ENCODE results near the gene NRXN3. TPM values are rescaled to one million over a fixed set of nuclear protein-coding genes. Genes with fewer than 3 reads are reported as not detected.

The NRXN3 gene
- polyA plus RNA-seq, 1 of the 3 experiments (the other 2 are of a cell fraction): 1.6 TPM

GRCh38 chr14:78885884-78886283 is 715.7 kb downstream of the NRXN3 start (continued):
- no peak for TF ChIP-seq SMC3 (IDR thresholded peaks at IDR 0.05; ENCODE audit: low read depth, low read length)
- TF ChIP-seq FOXM1 (IDR thresholded peaks at IDR 0.05; ENCODE audit: low read depth): no peak
- TF ChIP-seq RXRA (IDR thresholded peaks at IDR 0.05; ENCODE audit: borderline replicate concordance, low read depth): no peak
- TF ChIP-seq, protein P1, sequence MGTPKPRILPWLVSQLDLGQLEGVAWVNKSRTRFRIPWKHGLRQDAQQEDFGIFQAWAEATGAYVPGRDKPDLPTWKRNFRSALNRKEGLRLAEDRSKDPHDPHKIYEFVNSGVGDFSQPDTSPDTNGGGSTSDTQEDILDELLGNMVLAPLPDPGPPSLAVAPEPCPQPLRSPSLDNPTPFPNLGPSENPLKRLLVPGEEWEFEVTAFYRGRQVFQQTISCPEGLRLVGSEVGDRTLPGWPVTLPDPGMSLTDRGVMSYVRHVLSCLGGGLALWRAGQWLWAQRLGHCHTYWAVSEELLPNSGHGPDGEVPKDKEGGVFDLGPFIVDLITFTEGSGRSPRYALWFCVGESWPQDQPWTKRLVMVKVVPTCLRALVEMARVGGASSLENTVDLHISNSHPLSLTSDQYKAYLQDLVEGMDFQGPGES (IDR thresholded peaks at IDR 0.05; ENCODE audit: low read depth, low read length): no peak

DNA sequence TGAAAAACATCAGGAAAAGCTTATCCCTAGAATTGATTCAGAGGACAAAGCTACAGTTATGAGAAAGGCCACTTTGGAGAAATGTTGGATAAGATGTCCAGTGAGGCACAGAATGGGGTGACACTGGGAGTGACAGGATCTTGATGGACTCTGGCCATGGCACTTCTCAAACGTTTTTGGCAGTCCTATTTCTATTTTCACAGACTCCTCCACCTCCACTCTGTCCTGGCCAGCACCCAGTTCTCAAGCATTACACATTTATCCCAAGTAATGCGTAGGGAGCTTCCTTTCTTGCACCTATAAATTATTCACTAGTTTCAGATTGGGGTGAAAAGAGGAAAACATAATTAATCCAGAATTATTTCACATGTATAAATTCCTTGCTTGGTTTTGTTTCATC is 727.3 kb downstream of the NRXN3 start:
- H2AFZ ChIP-seq (ENCODE audit: low read depth): no peak overlapping the region
- H3K27me3 ChIP-seq (ENCODE audit: insufficient read depth): no peaks in the 10 kb centered on the region; the same call in 1 of the 2 replicates
- no peaks in the 10 kb centered on the region for H3K4me1 ChIP-seq (ENCODE audit: control insufficient read depth in 1 of 2, insufficient read depth in 2 of 2, low read depth in 1 of 2, low read length in 1 of 2)
- CTCF ChIA-PET: no interaction called here
- no peaks in the 10 kb centered on the region for H3K36me3 ChIP-seq (replicated peaks in 1 of 2; ENCODE audit: control insufficient read depth in 1 of 2, insufficient read depth in 2 of 2, low read length in 1 of 2)
- no peaks in the 10 kb centered on the region for H4K20me1 ChIP-seq (ENCODE audit: insufficient read depth)
- no peaks in the 10 kb centered on the region for H3F3A ChIP-seq (replicated peaks; ENCODE audit: insufficient read depth)
- POLR2A ChIA-PET: no interaction called here
- TF ChIP-seq RXRA (IDR thresholded peaks at IDR 0.05; ENCODE audit: borderline replicate concordance, low read depth) (no peak), RFX5 (IDR thresholded peaks at IDR 0.05; ENCODE audit: low read length) (no peak), GATA2 (CRISPR knock-in tag; IDR thresholded peaks at IDR 0.05) (no peak), TCF12 (IDR thresholded peaks at IDR 0.05) (no peak), FOSL2 (IDR thresholded peaks at IDR 0.05; ENCODE audit: borderline replicate concordance, low read depth) (no peak), JUND (IDR thresholded peaks at IDR 0.05) (no peak)
- TF ChIP-seq, protein P2, sequence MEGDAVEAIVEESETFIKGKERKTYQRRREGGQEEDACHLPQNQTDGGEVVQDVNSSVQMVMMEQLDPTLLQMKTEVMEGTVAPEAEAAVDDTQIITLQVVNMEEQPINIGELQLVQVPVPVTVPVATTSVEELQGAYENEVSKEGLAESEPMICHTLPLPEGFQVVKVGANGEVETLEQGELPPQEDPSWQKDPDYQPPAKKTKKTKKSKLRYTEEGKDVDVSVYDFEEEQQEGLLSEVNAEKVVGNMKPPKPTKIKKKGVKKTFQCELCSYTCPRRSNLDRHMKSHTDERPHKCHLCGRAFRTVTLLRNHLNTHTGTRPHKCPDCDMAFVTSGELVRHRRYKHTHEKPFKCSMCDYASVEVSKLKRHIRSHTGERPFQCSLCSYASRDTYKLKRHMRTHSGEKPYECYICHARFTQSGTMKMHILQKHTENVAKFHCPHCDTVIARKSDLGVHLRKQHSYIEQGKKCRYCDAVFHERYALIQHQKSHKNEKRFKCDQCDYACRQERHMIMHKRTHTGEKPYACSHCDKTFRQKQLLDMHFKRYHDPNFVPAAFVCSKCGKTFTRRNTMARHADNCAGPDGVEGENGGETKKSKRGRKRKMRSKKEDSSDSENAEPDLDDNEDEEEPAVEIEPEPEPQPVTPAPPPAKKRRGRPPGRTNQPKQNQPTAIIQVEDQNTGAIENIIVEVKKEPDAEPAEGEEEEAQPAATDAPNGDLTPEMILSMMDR (IDR thresholded peaks at IDR 0.05): no peak
- TF ChIP-seq, protein P1 (IDR thresholded peaks at IDR 0.05; ENCODE audit: low read depth, low read length): no peak
- no peaks in the 10 kb centered on the region for H3K9me3 ChIP-seq
- 12% methylated on average over 2 of the region's 2 CpGs for WGBS (ENCODE audit: low lambda C conversion rate)
- no peaks in the 10 kb centered on the region for H3K79me2 ChIP-seq (ENCODE audit: insufficient read depth)
- no peak for DNase-seq
- H3K4me2 ChIP-seq: no peak overlapping the region
- H3K9ac ChIP-seq: no peak overlapping the region
- H3K9me2 ChIP-seq: no peaks in the 10 kb centered on the region
- H3K27ac ChIP-seq (ENCODE audit: low read depth in 2 of 2, low read length in 1 of 2): no peak overlapping the region
- H3K4me3 ChIP-seq (ENCODE audit: low read depth in 2 of 2, low read length in 1 of 2): no peak overlapping the region

GRCh38 chr14:78902010-78902623 is 731.9 kb downstream of the NRXN3 start:
- ChIA-PET POLR2A (no interaction called here), CTCF (interaction anchor here (0.7 to 2.9 kb wide), 18 partner anchors 9 to 758 kb away, joined by 3 to 13 read pairs (median 6); no protein-coding TSS in a partner anchor)
- Histone ChIP-seq H3F3A (replicated peaks; ENCODE audit: insufficient read depth) (no peaks in the 10 kb centered on the region), H2AFZ (ENCODE audit: low read depth) (no peak overlapping the region), H3K4me3 (ENCODE audit: low read depth in 2 of 2, low read length in 1 of 2) (peak overlapping the region in 1 of 2 experiments; percentile 31; a peak in 1 of 4 replicates), H3K4me2 (no peak overlapping the region), H3K9ac (no peak overlapping the region), H4K20me1 (ENCODE audit: insufficient read depth) (no peaks in the 10 kb centered on the region), H3K9me2 (no peaks in the 10 kb centered on the region), H3K27me3 (ENCODE audit: insufficient read depth) (no peaks in the 10 kb centered on the region; the same call in 1 of the 2 replicates), H3K9me3 (no peaks in the 10 kb centered on the region), H3K27ac (ENCODE audit: low read depth in 2 of 2, low read length in 1 of 2) (no peak overlapping the region), H3K4me1 (ENCODE audit: control insufficient read depth in 1 of 2, insufficient read depth in 2 of 2, low read depth in 1 of 2, low read length in 1 of 2) (no peaks in the 10 kb centered on the region), H3K36me3 (replicated peaks in 1 of 2; ENCODE audit: control insufficient read depth in 1 of 2, insufficient read depth in 2 of 2, low read length in 1 of 2) (no peaks in the 10 kb centered on the region), H3K79me2 (ENCODE audit: insufficient read depth) (no peaks in the 10 kb centered on the region)
- DNase-seq: peak; percentile 7
- 2% methylated on average over 5 of the region's 5 CpGs for WGBS (ENCODE audit: low lambda C conversion rate)
- TF ChIP-seq FOSL2 (IDR thresholded peaks at IDR 0.05; ENCODE audit: borderline replicate concordance, low read depth): no peak
- no peak for TF ChIP-seq YY1 (IDR thresholded peaks at IDR 0.05; ENCODE audit: low read depth)
- peak; percentile 40 for TF ChIP-seq SMC3 (IDR thresholded peaks at IDR 0.05; ENCODE audit: low read depth, low read length)
- peak; percentile 24; the same call in 1 of the 2 replicates for TF ChIP-seq NFIC (IDR thresholded peaks at IDR 0.05; ENCODE audit: borderline replicate concordance)
- TF ChIP-seq, protein P2 (IDR thresholded peaks at IDR 0.05): peak; percentile 83
- no peak for TF ChIP-seq JUND (IDR thresholded peaks at IDR 0.05)
- no peak for TF ChIP-seq EP300 (IDR thresholded peaks at IDR 0.05; ENCODE audit: borderline replicate concordance in 1 of 2, low read depth in 1 of 2, low read length in 1 of 2)
- TF ChIP-seq EZH2phosphoT487 (IDR thresholded peaks at IDR 0.05; ENCODE audit: borderline replicate concordance, low read depth): no peak
- peak; percentile 49 for TF ChIP-seq RAD21 (IDR thresholded peaks at IDR 0.05; ENCODE audit: low read length)
- TF ChIP-seq GABPA (IDR thresholded peaks at IDR 0.05; ENCODE audit: low read depth): no peak
- no peak for TF ChIP-seq USF1 (IDR thresholded peaks at IDR 0.05; ENCODE audit: borderline replicate concordance, low read depth)

Data from SK-N-SH (cell line).